Activated CD4-positive, alpha-beta T cell treated with anti-CD3 and anti-CD28 coated beads, Interleukin-2, amount 10 ng/mL, durations not matched to agents 7 days and 5 days (primary cell): ENCODE measurements around the gene GALNT5. TPM values are rescaled to one million over a fixed set of nuclear protein-coding genes. Genes with fewer than 3 reads are reported as not detected.

Experiments
- CTCF ChIA-PET: fragments of 350-600 bp; sonication (Branson Sonifier 250); formaldehyde crosslinking; loops from one replicate; lab custom pipeline; 2021; ENCODE audit warnings: antibody characterized with exemption; lab: Charles Lee
- POLR2A ChIA-PET: fragments of 350-600 bp; sonication (Branson Sonifier 250); formaldehyde crosslinking; loops from one replicate; lab custom pipeline; 2021; ENCODE audit warnings: antibody characterized with exemption; lab: Charles Lee
- DNase-seq: peaks from one replicate; pipeline ENCODE4 v3.0.0-alpha.2; 2020
- H3K27ac Mint-ChIP-seq: one replicate; pipeline ENCODE4 v1.8.0; 2021; ENCODE audit warnings: mild to moderate bottlenecking, moderate library complexity, mixed read lengths
- H3K27me3 Mint-ChIP-seq: one replicate; pipeline ENCODE4 v1.8.0; 2021; ENCODE audit warnings: mixed read lengths
- H3K36me3 Mint-ChIP-seq: one replicate; pipeline ENCODE4 v1.8.0; 2021; ENCODE audit warnings: low read depth, mixed read lengths
- H3K4me1 Mint-ChIP-seq: one replicate; pipeline ENCODE4 v1.8.0; 2021; ENCODE audit warnings: mixed read lengths
- H3K4me3 Mint-ChIP-seq: one replicate; pipeline ENCODE4 v1.8.0; 2021; ENCODE audit warnings: mild to moderate bottlenecking, moderate library complexity, mixed read lengths
- H3K9me3 Mint-ChIP-seq: one replicate; pipeline ENCODE4 v1.8.0; 2021; ENCODE audit warnings: mixed read lengths
- total RNA-seq, 2 experiments: library from RNA; stranded (reverse); gene quantifications; one replicate each; pipeline ENCODE4 v1.2.3, GENCODE V29; 2021

The GALNT5 gene
- total RNA-seq, 2 experiments from 2014 or later, result not detected

DNA sequence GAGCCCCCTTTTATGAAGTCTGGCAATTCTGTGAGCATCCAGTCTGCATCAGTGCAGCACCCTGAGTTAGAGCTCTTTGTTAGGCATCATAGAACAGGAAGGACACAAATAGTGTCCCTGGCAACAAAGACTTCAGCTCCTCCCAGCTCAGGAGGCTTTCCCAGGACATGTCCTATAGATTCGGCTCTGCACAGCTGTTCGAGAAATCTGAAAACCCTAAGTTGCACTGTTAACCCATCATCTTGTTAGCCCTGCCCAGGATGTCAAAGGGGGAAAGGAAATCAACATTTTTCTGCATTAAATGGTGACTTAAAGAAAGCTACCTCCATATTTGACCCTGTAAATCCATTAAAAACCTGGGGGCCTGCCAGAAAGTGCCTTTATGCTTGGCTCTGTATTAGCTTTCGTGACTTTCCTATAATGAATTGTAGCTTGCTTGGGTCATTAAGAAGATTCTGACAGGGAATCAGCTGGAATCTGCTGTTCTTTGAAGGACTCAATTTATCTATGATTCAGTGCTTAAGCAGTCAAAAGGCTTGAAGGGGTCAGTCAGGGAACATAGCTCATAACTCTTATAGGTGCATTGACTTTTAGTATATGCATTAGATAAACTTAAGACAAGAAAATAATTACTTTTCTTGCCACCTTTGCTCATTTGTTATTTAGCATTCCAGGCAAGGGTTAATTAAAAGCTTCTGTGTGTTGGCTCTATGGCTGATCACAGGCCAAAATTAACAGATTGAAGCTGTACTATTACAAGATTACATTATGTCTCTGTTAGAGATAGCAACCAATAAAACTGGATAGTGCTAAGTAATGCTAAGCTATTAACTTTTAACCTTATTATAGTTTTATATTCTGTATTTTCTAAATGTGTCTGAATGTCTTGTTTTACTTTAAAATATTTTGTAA is 47.6 kb downstream of the GALNT5 start:
- no peaks in the 10 kb centered on the region for H3K9me3 Mint-ChIP-seq
- POLR2A ChIA-PET, result interaction anchor here (0.7 kb wide), 1 partner anchor 49 kb away, joined by 3 read pairs; no protein-coding TSS in a partner anchor
- H3K27me3 Mint-ChIP-seq, result peaks cover 6% of the 10 kb centered on the region
- DNase-seq, result no peak
- no peak overlapping the region for H3K4me3 Mint-ChIP-seq
- CTCF ChIA-PET, result interaction anchor here (0.5 to 6.3 kb wide), 10 partner anchors 9 to 324 kb away, joined by 3 to 29 read pairs (median 4); partner anchors contain the start of genes ACVR1C and ERMN
- H3K4me1 Mint-ChIP-seq, result peaks cover 25% of the 10 kb centered on the region
- no peak overlapping the region for H3K27ac Mint-ChIP-seq
- no peaks in the 10 kb centered on the region for H3K36me3 Mint-ChIP-seq

DNA sequence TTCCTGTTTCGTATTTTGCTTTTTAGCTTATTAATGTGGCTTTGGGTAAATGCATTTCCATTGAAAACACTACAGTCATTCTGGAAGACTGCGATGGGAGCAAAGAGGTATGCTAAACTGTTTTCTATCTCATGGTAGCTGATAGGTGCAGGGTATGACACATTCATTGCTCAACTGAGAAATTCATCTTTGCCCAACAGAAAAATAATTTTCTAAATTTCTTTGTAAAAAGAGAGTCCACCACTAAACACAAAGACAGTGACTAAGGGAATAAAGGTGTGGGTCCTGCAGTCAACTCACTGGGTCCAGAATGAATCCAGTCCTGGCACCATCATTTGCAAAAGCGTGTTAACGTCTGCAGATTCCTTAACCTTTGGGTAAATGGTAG is 48.2 kb downstream of the GALNT5 start:
- ChIA-PET CTCF (interaction anchor here (1.1 to 6.3 kb wide), 7 partner anchors 8 to 291 kb away, joined by 3 to 29 read pairs (median 4); partner anchors contain the start of gene ERMN), POLR2A (interaction anchor here (0.7 kb wide), 1 partner anchor 49 kb away, joined by 3 read pairs; no protein-coding TSS in a partner anchor)
- DNase-seq, result no peak
- H3K4me1 Mint-ChIP-seq, result peaks cover 25% of the 10 kb centered on the region
- peaks cover 3% of the 10 kb centered on the region for H3K27me3 Mint-ChIP-seq
- no peak overlapping the region for H3K27ac Mint-ChIP-seq
- H3K4me3 Mint-ChIP-seq, result no peak overlapping the region
- H3K9me3 Mint-ChIP-seq, result no peaks in the 10 kb centered on the region
- H3K36me3 Mint-ChIP-seq, result no peaks in the 10 kb centered on the region

DNA sequence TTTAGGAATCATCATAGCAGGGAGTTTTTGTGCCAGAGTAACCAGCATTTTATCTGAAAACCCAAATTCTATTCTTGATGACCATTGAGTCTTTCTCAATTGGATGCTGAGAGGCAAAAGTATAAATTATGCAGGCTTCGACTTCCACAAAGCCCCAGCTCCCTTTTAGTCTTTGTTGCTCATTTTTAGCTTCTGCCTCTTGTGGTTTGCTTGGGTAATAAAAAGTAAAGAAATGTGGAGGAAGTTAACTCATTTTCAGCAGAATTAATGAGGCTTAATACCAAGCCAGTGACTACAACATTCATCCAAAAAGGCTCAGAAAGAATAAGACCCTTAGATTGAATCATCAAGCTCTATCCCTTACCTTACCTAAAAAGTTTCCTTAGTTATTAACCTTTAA is 49.5 kb downstream of the GALNT5 start:
- POLR2A ChIA-PET, result no interaction called here
- Mint-ChIP-seq H3K4me1 (peaks cover 25% of the 10 kb centered on the region), H3K27me3 (no peaks in the 10 kb centered on the region), H3K36me3 (no peaks in the 10 kb centered on the region), H3K27ac (no peak overlapping the region), H3K4me3 (no peak overlapping the region), H3K9me3 (no peaks in the 10 kb centered on the region)
- DNase-seq, result no peak
- CTCF ChIA-PET, result interaction anchor here (0.6 to 6.3 kb wide), 5 partner anchors 16 to 657 kb away, joined by 3 to 29 read pairs (median 3); partner anchors contain the start of gene ERMN

DNA sequence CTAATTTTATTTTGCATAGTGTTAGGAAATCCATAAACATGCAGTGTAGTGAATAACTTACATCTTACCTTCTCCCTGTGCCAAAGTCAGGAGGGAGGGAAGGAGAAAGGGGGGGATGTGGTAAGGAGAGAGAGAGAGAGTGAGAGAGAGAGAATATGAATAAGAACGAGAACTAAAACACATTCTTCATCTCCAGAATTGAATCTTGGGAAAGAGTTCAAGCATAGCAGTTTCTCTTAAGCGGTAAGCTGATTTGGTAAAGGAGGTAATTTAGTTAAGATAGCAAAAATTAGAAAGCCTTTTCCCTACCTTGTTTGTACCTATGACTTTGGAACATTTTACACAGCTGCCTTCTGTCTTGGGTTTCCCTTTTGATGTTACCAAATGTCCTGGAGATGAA is 52.4 kb downstream of the GALNT5 start:
- POLR2A ChIA-PET, result no interaction called here

DNA sequence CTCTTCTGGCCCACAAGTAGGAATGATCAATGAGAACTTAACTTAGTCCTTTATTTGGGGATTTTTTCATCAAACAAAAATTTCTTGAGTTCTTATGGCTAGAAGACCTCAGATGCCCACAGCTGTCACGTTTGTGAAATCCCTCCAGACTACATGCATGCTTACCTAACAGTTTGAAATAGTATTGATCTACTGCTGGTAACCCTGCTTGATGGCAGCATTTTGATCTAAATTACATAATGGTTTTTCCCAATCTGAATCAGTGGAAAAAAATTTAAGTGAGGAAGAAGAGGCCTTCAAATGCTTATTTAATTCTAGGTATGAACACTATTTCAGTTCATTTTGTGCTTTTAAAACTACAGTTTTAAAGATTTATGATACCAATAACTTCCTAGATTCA is 54.2 kb downstream of the GALNT5 start:
- H3K4me3 Mint-ChIP-seq, result no peak overlapping the region
- ChIA-PET CTCF (interaction anchor here (1.1 to 1.5 kb wide), 2 partner anchors 11 to 16 kb away, joined by 3 to 4 read pairs; no protein-coding TSS in a partner anchor), POLR2A (no interaction called here)
- H3K36me3 Mint-ChIP-seq, result no peaks in the 10 kb centered on the region
- H3K27ac Mint-ChIP-seq, result no peak overlapping the region
- H3K27me3 Mint-ChIP-seq, result no peaks in the 10 kb centered on the region
- H3K9me3 Mint-ChIP-seq, result peaks cover 8% of the 10 kb centered on the region
- no peak for DNase-seq
- peaks cover 15% of the 10 kb centered on the region for H3K4me1 Mint-ChIP-seq

More for the DNA sequence above, 52.4 kb downstream of the GALNT5 start:
- CTCF ChIA-PET, result interaction anchor here (0.6 to 1.5 kb wide), 2 partner anchors 13 to 1651 kb away, joined by 4 to 6 read pairs; no protein-coding TSS in a partner anchor
- Mint-ChIP-seq H3K4me1 (peaks cover 21% of the 10 kb centered on the region), H3K27me3 (no peaks in the 10 kb centered on the region), H3K27ac (no peak overlapping the region), H3K36me3 (no peaks in the 10 kb centered on the region), H3K4me3 (no peak overlapping the region), H3K9me3 (no peaks in the 10 kb centered on the region)
- no peak for DNase-seq

DNA sequence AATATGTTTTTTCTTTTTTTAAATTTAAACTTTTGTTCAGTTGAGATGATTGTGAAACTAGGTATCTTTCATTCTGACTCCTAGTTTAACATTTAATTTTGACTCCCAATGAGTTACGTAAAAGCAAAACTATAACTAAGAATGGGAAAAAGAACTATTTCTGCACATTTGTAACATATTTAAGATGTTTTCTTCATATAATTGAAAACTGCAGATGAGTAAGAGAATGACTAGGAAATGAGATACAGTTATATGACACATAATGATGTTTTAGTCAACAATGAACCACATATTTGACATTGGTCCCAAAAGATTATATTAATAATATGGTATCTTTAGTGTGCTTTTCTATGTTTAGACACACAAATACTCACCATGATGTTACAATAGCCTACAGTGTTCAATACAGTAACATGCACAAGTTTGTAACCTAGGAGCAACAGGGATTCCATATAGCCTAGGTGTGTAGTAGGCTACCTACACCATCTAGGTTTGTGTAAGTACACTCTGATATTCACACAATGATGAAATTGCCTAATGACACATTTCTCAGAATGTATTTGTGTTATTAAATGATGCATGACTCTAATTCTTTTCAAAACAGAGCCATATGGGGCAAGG is 55.5 kb downstream of the GALNT5 start:
- peaks cover 8% of the 10 kb centered on the region for H3K4me1 Mint-ChIP-seq
- POLR2A ChIA-PET, result no interaction called here
- H3K36me3 Mint-ChIP-seq, result no peaks in the 10 kb centered on the region
- DNase-seq, result no peak
- H3K4me3 Mint-ChIP-seq, result no peak overlapping the region
- CTCF ChIA-PET, result interaction anchor here (1.1 to 1.9 kb wide), 2 partner anchors 11 to 15 kb away, joined by 4 to 6 read pairs; no protein-coding TSS in a partner anchor
- no peaks in the 10 kb centered on the region for H3K27me3 Mint-ChIP-seq
- H3K27ac Mint-ChIP-seq, result no peak overlapping the region
- H3K9me3 Mint-ChIP-seq, result peaks cover 8% of the 10 kb centered on the region

DNA sequence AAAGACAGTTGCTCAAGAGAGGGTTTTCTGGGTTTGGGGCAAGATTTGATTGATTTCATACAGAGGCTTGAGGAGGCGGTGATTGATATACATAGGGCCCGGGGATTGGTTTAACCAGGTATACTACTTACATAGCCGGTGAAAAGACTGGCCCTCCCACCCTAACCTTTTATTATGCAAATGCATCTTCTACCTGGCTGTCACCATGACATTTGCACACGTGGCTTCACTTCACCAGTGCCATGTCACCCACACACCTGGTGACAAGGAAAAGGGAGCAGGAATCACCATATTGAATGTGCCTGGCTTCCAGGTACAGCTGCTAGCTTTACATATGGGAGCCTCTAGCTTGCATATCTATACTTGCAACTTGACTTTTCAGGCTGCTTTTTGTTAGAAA is 58.4 kb downstream of the GALNT5 start:
- Mint-ChIP-seq H3K9me3 (peaks cover 12% of the 10 kb centered on the region), H3K4me3 (no peak overlapping the region), H3K27me3 (no peaks in the 10 kb centered on the region), H3K27ac (no peak overlapping the region), H3K4me1 (peaks cover 6% of the 10 kb centered on the region), H3K36me3 (peaks cover 15% of the 10 kb centered on the region)
- POLR2A ChIA-PET, result no interaction called here
- CTCF ChIA-PET, result interaction anchor here (1.2 to 2.1 kb wide), 3 partner anchors 10 to 13 kb away, joined by 4 to 8 read pairs (median 7); partner anchors contain the start of gene ERMN
- no peak for DNase-seq

DNA sequence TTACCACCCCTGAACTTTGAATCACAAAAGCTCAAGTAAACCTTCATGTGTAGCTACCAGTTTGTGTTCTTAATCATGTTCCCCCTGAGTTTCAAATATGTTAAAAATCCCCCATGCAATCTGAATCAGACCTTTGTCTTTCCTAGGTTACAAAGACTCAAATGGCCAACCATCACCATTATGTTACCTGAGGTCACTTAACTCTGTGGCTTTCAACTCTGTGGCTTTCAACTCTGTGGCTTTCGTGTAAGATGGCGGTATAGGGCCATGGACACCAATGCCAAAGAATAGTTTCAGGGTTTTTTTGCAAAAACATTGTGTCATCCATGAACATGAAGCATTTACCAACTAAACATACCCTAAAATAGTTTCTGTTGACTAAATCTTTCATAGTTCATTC is 61.4 kb downstream of the GALNT5 start:
- Mint-ChIP-seq H3K4me3 (no peak overlapping the region), H3K4me1 (peaks cover 19% of the 10 kb centered on the region), H3K27me3 (no peaks in the 10 kb centered on the region)

DNA sequence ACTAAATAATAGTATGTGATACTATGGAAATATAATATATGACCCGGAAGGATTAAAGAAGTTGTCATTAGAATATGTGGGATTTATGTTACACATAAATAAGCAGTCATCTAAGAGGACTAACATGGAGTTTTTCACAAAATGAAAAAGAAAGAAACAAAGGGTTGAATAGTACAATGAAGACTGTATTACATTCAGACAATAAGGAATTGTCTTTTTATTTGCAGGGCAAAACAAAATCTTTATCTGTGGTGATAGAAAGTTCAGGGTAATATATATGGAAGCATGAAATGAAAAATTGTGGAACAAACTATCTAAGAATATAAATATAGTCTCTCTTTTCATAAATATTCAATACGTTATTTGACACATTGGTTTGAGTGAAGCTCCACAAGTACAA is 62.3 kb downstream of the GALNT5 start:
- peaks cover 36% of the 10 kb centered on the region for H3K36me3 Mint-ChIP-seq
- ChIA-PET CTCF (interaction anchor here (1.2 to 1.5 kb wide), 2 partner anchors 7 to 10 kb away, joined by 3 to 9 read pairs; no protein-coding TSS in a partner anchor), POLR2A (no interaction called here)
- no peak overlapping the region for H3K4me3 Mint-ChIP-seq
- H3K9me3 Mint-ChIP-seq, result peaks cover 12% of the 10 kb centered on the region
- H3K27me3 Mint-ChIP-seq, result no peaks in the 10 kb centered on the region
- peaks cover 19% of the 10 kb centered on the region for H3K4me1 Mint-ChIP-seq
- no peak overlapping the region for H3K27ac Mint-ChIP-seq
- DNase-seq, result no peak

More for the DNA sequence above, 61.4 kb downstream of the GALNT5 start:
- Mint-ChIP-seq H3K27ac (no peak overlapping the region), H3K36me3 (peaks cover 36% of the 10 kb centered on the region), H3K9me3 (peaks cover 12% of the 10 kb centered on the region)
- no peak for DNase-seq
- CTCF ChIA-PET, result interaction anchor here (1.2 to 1.5 kb wide), 3 partner anchors 8 to 17 kb away, joined by 3 to 9 read pairs (median 4); no protein-coding TSS in a partner anchor
- POLR2A ChIA-PET, result no interaction called here

DNA sequence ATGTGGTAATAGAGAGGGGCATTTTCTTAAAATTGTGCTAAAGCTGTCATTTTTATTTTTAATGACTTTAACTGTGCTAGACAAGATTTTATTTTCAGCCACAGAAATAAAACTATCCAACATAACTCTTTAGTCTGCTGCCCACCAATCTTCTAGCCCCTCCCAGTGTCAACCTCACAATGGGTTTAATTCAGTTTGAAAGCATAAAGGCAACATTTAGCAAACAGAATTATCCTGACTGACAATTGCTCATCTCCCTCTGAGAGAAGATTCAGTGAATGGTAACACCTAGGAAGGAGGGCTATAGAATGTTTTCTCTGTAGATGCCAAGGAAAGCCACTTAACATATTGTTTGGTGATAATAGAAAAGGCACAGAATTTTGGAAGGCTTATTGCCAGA is 62.9 kb downstream of the GALNT5 start:
- H3K36me3 Mint-ChIP-seq, result peaks cover 37% of the 10 kb centered on the region
- CTCF ChIA-PET, result interaction anchor here (3.7 kb wide), 1 partner anchor 15 kb away, joined by 16 read pairs; no protein-coding TSS in a partner anchor
- POLR2A ChIA-PET, result no interaction called here
- H3K4me3 Mint-ChIP-seq, result no peak overlapping the region
- no peaks in the 10 kb centered on the region for H3K27me3 Mint-ChIP-seq
- DNase-seq, result no peak
- no peak overlapping the region for H3K27ac Mint-ChIP-seq
- H3K4me1 Mint-ChIP-seq, result peaks cover 19% of the 10 kb centered on the region
- peaks cover 9% of the 10 kb centered on the region for H3K9me3 Mint-ChIP-seq

DNA sequence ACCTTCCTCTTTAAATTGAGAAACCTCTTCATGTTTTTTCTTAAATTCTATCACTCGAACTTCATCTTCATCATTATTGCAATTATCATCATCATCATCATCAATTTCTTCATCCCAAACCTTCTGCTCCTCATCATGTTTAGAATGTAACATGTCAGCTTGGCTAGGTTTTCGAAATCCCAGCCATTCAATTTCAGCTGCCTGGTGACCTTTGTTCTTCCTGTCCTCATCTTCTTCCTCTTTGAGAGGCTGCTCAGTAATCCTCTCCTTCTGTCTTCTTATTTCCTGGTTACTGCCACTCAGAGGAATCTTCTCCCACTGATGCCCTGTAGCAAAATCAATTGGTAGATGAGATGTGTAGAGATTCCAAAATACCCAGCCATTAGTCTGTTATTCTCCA is 64.0 kb downstream of the GALNT5 start:
- Mint-ChIP-seq H3K36me3 (peaks cover 39% of the 10 kb centered on the region), H3K4me3 (no peak overlapping the region), H3K4me1 (peaks cover 19% of the 10 kb centered on the region), H3K9me3 (peaks cover 4% of the 10 kb centered on the region), H3K27ac (no peak overlapping the region), H3K27me3 (no peaks in the 10 kb centered on the region)
- CTCF ChIA-PET, result interaction anchor here (3.7 kb wide), 1 partner anchor 14 kb away, joined by 16 read pairs; no protein-coding TSS in a partner anchor
- DNase-seq, result no peak
- POLR2A ChIA-PET, result no interaction called here

DNA sequence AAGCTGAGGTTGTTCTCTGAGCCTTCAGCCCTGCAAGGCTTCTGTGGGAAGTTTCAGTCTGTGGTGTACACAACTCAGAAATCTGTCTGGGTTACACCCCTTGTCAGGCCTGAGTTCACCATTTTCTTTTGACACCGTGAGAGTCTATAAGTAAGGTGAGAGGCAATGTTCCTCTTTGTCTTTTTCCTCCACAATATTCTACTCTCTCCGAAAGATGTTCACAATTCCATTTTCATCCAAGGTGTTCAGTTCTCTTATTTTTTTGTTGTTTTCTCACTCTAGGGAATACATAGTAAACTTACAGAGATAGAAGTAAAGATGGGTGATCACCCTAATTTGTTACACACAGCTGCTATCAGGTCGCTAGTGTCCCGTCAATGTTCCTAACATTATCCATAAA is 64.9 kb downstream of the GALNT5 start:
- Mint-ChIP-seq H3K36me3 (peaks cover 39% of the 10 kb centered on the region), H3K27me3 (no peaks in the 10 kb centered on the region), H3K4me1 (peaks cover 23% of the 10 kb centered on the region), H3K4me3 (no peak overlapping the region), H3K9me3 (peaks cover 4% of the 10 kb centered on the region), H3K27ac (no peak overlapping the region)
- ChIA-PET CTCF (interaction anchor here (0.8 to 3.7 kb wide), 3 partner anchors 12 to 16 kb away, joined by 3 to 16 read pairs (median 4); no protein-coding TSS in a partner anchor), POLR2A (no interaction called here)
- DNase-seq, result no peak
